IMR-90 (cell line): ENCODE results near the gene MRPS5. TPM values are rescaled to one million over a fixed set of nuclear protein-coding genes. Genes with fewer than 3 reads are reported as not detected.

Experiments
- ATAC-seq: fragments of 200-7000 bp; cut with Tn5 transposase; 2 replicates; pipeline ENCODE4 v1.9.1; 2020; ENCODE audit warnings: low read depth, mild to moderate bottlenecking, moderate library complexity
- BruUV-seq: library from RNA; stranded (reverse); fragments of 400-500 nt; replicated peaks from 2 replicates; lab custom pipeline; 2021; lab: Mats Ljungman, UMichigan
- CTCF ChIA-PET: fragments of 300-600 bp; formaldehyde crosslinking; extraction: SDS; loops from one replicate; lab custom pipeline; 2021; ENCODE audit warnings: antibody characterized with exemption; lab: Yijun Ruan, JAX
- POLR2A ChIA-PET: fragments of 300-600 bp; sonication (Branson Sonifier 250); formaldehyde crosslinking; loops from one replicate; lab custom pipeline; 2022; ENCODE audit warnings: antibody characterized with exemption; ENCODE audit not compliant: unreplicated experiment; lab: Charles Lee
- DNase-seq: peaks from one replicate; pipeline ENCODE4 v3.0.0; 2013
- H2AFZ ChIP-seq: replicated peaks from 2 replicates; pipeline ENCODE3; 2013; ENCODE audit warnings: low read length, mild to moderate bottlenecking; ENCODE audit not compliant: poor library complexity
- H2AK5ac ChIP-seq: 2 replicates; pipeline ENCODE4 v1.6.1; 2013; ENCODE audit warnings: low read depth, low read length, inconsistent platforms
- H2AK9ac ChIP-seq: replicated peaks from 2 replicates; pipeline ENCODE3; 2013; ENCODE audit warnings: mild to moderate bottlenecking, low read depth, low read length, moderate library complexity; ENCODE audit not compliant: poor library complexity
- H2BK120ac ChIP-seq: 2 replicates; pipeline ENCODE4 v1.6.1; 2013; ENCODE audit warnings: low read depth, low read length, inconsistent platforms
- H2BK15ac ChIP-seq: 3 replicates; pipeline ENCODE4 v1.6.1; 2013; ENCODE audit warnings: low read depth, low read length, inconsistent platforms
- H2BK20ac ChIP-seq: 2 replicates; pipeline ENCODE4 v1.6.1; 2013; ENCODE audit warnings: low read depth, mild to moderate bottlenecking, inconsistent platforms, low read length, moderate library complexity
- H2BK5ac ChIP-seq: 2 replicates; pipeline ENCODE4 v1.6.1; 2013; ENCODE audit warnings: mild to moderate bottlenecking, low read depth, low read length, inconsistent platforms; ENCODE audit not compliant: poor library complexity, severe bottlenecking
- H3K14ac ChIP-seq: replicated peaks from 2 replicates; pipeline ENCODE4 v1.6.1; 2013; ENCODE audit warnings: low read depth, low read length, inconsistent platforms
- H3K18ac ChIP-seq: 2 replicates; pipeline ENCODE4 v1.6.1; 2013; ENCODE audit warnings: low read depth, low read length, control low read depth
- H3K23ac ChIP-seq: 2 replicates; pipeline ENCODE4 v1.6.1; 2013; ENCODE audit warnings: low read depth, low read length, inconsistent platforms
- H3K27ac ChIP-seq: 2 replicates; pipeline ENCODE4 v1.5.1; 2013; ENCODE audit warnings: mild to moderate bottlenecking, control low read depth, low read length; ENCODE audit not compliant: insufficient read depth
- H3K27me3 ChIP-seq: 2 replicates; pipeline ENCODE4 v1.6.1; 2013; ENCODE audit warnings: low read length; ENCODE audit not compliant: control insufficient read depth, insufficient read depth
- H3K36me3 ChIP-seq: 2 replicates; pipeline ENCODE4 v1.6.1; 2013; ENCODE audit warnings: low read length, mixed read lengths; ENCODE audit not compliant: control insufficient read depth, insufficient read depth
- H3K4ac ChIP-seq: 2 replicates; pipeline ENCODE4 v1.6.1; 2013; ENCODE audit warnings: low read depth, low read length, inconsistent platforms
- H3K4me1 ChIP-seq: 2 replicates; pipeline ENCODE4 v1.6.1; 2013; ENCODE audit warnings: low read length, mixed read lengths; ENCODE audit not compliant: control insufficient read depth, insufficient read depth
- H3K4me2 ChIP-seq: 2 replicates; pipeline ENCODE4 v1.6.1; 2013; ENCODE audit warnings: low read depth, mild to moderate bottlenecking, control low read depth, low read length, moderate library complexity
- H3K4me3 ChIP-seq: 2 replicates; pipeline ENCODE4 v1.5.1; 2013; ENCODE audit warnings: low read depth, mild to moderate bottlenecking, control low read depth, low read length, moderate library complexity; ENCODE audit not compliant: insufficient read depth
- H3K56ac ChIP-seq: 2 replicates; pipeline ENCODE4 v1.6.1; 2013; ENCODE audit warnings: low read length, inconsistent platforms; ENCODE audit not compliant: insufficient read depth; ENCODE audit errors: extremely low read depth
- H3K79me1 ChIP-seq, 2 experiments: 2 replicates each; pipeline ENCODE4 v1.6.1; 2013; ENCODE audit warnings: low read length in 2 of 2, inconsistent platforms in 1 of 2, low read depth in 1 of 2
- H3K9ac ChIP-seq: 2 replicates; pipeline ENCODE4 v1.6.1; 2013; ENCODE audit warnings: low read depth, low read length, control low read depth
- H3K9me1 ChIP-seq: 2 replicates; pipeline ENCODE4 v1.6.1; 2013; ENCODE audit warnings: low read length, inconsistent platforms; ENCODE audit not compliant: insufficient read depth
- H3K9me3 ChIP-seq: 2 replicates; pipeline ENCODE4 v1.6.1; 2013; ENCODE audit warnings: low read length; ENCODE audit not compliant: control insufficient read depth, insufficient read depth
- H4K20me1 ChIP-seq: 2 replicates; pipeline ENCODE4 v1.6.1; 2013; ENCODE audit warnings: low read length, inconsistent platforms; ENCODE audit not compliant: insufficient read depth
- H4K5ac ChIP-seq: 2 replicates; pipeline ENCODE4 v1.6.1; 2013; ENCODE audit warnings: mild to moderate bottlenecking, low read depth, low read length, control low read depth
- H4K8ac ChIP-seq, 2 experiments: 2 replicates each; pipeline ENCODE4 v1.6.1; 2013; ENCODE audit warnings: low read depth in 2 of 2, low read length in 2 of 2, control low read depth in 1 of 2, inconsistent platforms in 1 of 2
- H4K91ac ChIP-seq: 2 replicates; pipeline ENCODE4 v1.6.1; 2013; ENCODE audit warnings: low read depth, low read length, inconsistent platforms; ENCODE audit not compliant: insufficient read depth
- CHD1 ChIP-seq: IDR thresholded peaks from 2 replicates; pipeline ENCODE4 v1.6.1; 2012; ENCODE audit warnings: low read depth, low read length, improper control_type of control experiment
- MAFK ChIP-seq: IDR thresholded peaks from 2 replicates; pipeline ENCODE4 v1.6.1; 2012; ENCODE audit warnings: low read depth, low read length, improper control_type of control experiment
- MXI1 ChIP-seq: IDR thresholded peaks from 2 replicates; pipeline ENCODE4 v1.6.1; 2012; ENCODE audit warnings: low read depth, mild to moderate bottlenecking, low read length, moderate library complexity, borderline replicate concordance
- NFE2L2 ChIP-seq: fragments of 150-350 bp; IDR thresholded peaks from 2 replicates; pipeline ENCODE4 v1.6.1; 2016; ENCODE audit warnings: low read depth, mild to moderate bottlenecking, low read length
- WGBS, 2 experiments: methylation state at CpG; one replicate each; pipeline versions ENCODE4 v1.1.5 to v1.1.7; 2013; ENCODE audit warnings: missing lambda C conversion rate in 2 of 2; ENCODE audit not compliant: insufficient read length in 1 of 2; ENCODE audit errors: extremely low coverage in 2 of 2; 5-methylcytosine and 5-hydroxymethylcytosine counted together
- dilution Hi-C: fragments of 300-500 bp; cut with HindIII; formaldehyde crosslinking; loops from one replicate; pipeline ENCODE4 v1.14.3; 2018; ENCODE audit warnings: low sequenced_read_pairs; ENCODE audit not compliant: unreplicated experiment
- in situ Hi-C: fragments of 300-500 bp; cut with MboI; formaldehyde crosslinking; loops from 3 replicates; pipeline ENCODE4 v1.14.3; 2019; ENCODE audit warnings: low sequenced_read_pairs, inconsistent platforms, mixed read lengths
- intact Hi-C: fragments of 100-400 bp; cut with micrococcal nuclease; formaldehyde crosslinking; loops from 2 replicates; pipeline ENCODE4 v1.10.0; 2022
- polyA plus RNA-seq, 3 experiments: library from polyadenylated mRNA; depleted of rRNA; stranded (reverse); fragments of >200 nt; gene quantifications; 2 replicates each; pipeline ENCODE4 v1.2.3, GENCODE V29; 2012; ENCODE audit warnings: low replicate concordance in 1 of 3
- total RNA-seq: library from RNA; depleted of rRNA; stranded (reverse); fragments of >200 nt; gene quantifications from 2 replicates; pipeline ENCODE4 v1.2.3, GENCODE V29; 2012

MRPS5 gene
- total and polyA plus RNA-seq, 2 of the 4 experiments (the other 2 are of a cell fraction): 27.6 to 44.1 TPM

DNA sequence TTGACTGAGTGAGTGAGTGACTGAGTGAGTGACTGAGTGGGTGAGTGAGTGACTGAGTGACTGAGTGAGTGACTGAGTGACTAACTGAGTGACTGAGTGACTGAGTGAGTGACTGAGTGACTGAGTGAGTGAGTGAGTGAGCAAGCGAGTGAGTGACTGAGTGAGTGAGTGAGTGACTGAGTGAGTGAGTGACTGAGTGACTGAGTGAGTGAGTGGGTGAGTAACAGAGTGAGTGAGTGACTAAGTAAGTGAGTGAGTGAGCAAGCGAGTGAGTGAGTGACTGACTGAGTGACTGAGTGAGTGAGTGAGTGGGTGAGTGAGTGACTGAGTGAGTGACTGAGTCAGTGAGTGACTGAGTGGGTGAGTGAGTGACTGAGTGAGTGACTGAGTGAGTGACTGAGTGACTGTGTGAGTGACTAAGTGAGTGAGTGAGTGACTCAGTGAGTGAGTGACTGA is 84.2 kb downstream of the MRPS5 start:
- 41% methylated on average over 2 of the region's 2 CpGs; no CpG with 5 or more reads in 1 of the 2 experiments for WGBS, 2 experiments
- CTCF ChIA-PET: no interaction called here
- Histone ChIP-seq H3K4me2 (no peak overlapping the region), H3K18ac (no peak overlapping the region), H2BK120ac (no peak overlapping the region), H3K9me3 (no peaks in the 10 kb centered on the region), H3K56ac (no peak overlapping the region), H3K14ac (no peak overlapping the region), H3K4ac (no peak overlapping the region), H3K9me1 (no peaks in the 10 kb centered on the region), H2BK5ac (no peak overlapping the region), H3K4me1 (peaks cover 3% of the 10 kb centered on the region; the same call in 1 of the 2 replicates), H3K36me3 (no peaks in the 10 kb centered on the region), H3K23ac (no peak overlapping the region), H4K20me1 (no peaks in the 10 kb centered on the region), H4K5ac (no peak overlapping the region), H4K91ac (no peak overlapping the region), H3K27ac (no peak overlapping the region), H2BK20ac (no peak overlapping the region), H3K27me3 (peaks cover 23% of the 10 kb centered on the region; the same call in 1 of the 2 replicates), H2AK9ac (no peak overlapping the region), H3K79me1 (no peaks in the 10 kb centered on the region), H2BK15ac (no peak overlapping the region), H3K4me3 (no peak overlapping the region), H4K8ac (no peak overlapping the region), H3K9ac (no peak overlapping the region), H2AFZ (no peak overlapping the region), H2AK5ac (no peak overlapping the region)
- POLR2A ChIA-PET: no interaction called here
- intact Hi-C loops (no loop called here), in situ Hi-C loops (no loop called here), dilution Hi-C loops (no loop called here)
- BruUV-seq: no TSS peak
- TF ChIP-seq MAFK: no peak
- no peak for TF ChIP-seq NFE2L2
- TF ChIP-seq MXI1: no peak
- no peak for TF ChIP-seq CHD1
- ATAC-seq (no peak), DNase-seq (no peak)
